ENCODE measurements around the gene CTDSPL.

CTDSPL gene

GRCh38 chr3:37945156-37945806 is 83.6 kb downstream of the CTDSPL start:
- no peak for DNase-seq

GRCh38 chr3:37945807-37946530 is 84.3 kb downstream of the CTDSPL start:
- peak; percentile 41 for DNase-seq

GRCh38 chr3:37946531-37946889 is 84.8 kb downstream of the CTDSPL start:
- no peak for DNase-seq

DNA sequence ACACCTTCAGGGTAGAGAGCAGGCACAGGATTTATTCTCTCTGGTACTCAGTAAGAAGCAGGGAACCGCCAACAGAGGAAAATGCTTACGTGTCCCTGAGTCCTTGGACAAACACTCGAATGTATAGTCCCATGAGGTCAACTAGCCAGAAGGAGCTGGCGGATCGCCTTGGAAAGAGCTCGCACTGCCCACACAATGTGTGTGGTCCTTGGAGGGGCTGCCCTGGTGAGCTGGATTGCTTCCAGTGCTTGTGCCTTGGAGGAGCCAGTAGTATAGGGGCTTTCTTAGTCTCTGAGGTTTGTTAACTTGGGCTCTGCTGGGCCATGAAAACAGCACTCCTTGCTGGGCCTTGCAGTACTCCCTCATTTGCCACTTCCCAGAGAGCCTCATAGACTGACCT is 88.2 kb downstream of the CTDSPL start:
- no peak for DNase-seq

DNA sequence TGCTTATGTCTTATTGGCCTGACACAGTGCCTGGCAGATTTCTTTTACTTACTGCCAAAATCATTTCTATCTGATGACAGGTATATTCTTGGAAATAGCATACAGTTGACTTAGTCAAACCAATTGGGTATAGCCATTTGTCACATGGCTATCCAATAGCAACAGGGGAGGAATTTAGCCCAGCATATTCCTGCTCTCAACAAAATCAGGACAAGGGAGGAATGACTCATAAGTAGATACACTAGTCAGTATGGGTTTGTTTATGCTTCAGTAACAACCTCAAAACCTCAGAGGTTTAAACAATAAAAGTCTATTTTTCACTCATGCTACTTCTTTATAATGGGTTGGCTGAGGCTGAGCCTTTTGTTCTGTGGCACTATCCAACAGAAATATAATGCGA is 90.9 kb downstream of the CTDSPL start:
- DNase-seq, result no peak

GRCh38 chr3:37953226-37953625 is 91.5 kb downstream of the CTDSPL start:
- no peak for DNase-seq

GRCh38 chr3:37953707-37954394 is 92.2 kb downstream of the CTDSPL start:
- no peak for DNase-seq

DNA sequence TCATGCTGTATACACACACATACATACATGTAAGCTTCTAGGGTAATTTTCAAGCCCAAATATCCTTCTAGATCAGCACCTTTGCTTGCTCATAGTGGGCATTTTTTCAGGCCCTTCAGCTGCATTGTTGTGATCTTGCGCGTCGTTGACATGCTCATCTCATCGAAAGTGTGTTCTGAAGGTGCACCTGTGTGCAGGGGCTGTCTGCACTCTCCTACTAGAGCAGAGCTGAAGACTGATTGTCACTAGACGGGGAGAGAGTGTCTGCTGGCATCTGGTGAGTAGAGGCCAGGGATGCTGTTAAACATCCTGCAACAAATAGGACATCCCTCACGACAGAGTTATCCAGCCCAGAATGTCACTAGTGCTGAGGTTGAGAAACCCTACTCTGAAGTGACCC is 93.2 kb downstream of the CTDSPL start:
- no peak for DNase-seq

GRCh38 chr3:37955918-37956707 is 94.4 kb downstream of the CTDSPL start:
- peak; percentile 83 for DNase-seq

DNA sequence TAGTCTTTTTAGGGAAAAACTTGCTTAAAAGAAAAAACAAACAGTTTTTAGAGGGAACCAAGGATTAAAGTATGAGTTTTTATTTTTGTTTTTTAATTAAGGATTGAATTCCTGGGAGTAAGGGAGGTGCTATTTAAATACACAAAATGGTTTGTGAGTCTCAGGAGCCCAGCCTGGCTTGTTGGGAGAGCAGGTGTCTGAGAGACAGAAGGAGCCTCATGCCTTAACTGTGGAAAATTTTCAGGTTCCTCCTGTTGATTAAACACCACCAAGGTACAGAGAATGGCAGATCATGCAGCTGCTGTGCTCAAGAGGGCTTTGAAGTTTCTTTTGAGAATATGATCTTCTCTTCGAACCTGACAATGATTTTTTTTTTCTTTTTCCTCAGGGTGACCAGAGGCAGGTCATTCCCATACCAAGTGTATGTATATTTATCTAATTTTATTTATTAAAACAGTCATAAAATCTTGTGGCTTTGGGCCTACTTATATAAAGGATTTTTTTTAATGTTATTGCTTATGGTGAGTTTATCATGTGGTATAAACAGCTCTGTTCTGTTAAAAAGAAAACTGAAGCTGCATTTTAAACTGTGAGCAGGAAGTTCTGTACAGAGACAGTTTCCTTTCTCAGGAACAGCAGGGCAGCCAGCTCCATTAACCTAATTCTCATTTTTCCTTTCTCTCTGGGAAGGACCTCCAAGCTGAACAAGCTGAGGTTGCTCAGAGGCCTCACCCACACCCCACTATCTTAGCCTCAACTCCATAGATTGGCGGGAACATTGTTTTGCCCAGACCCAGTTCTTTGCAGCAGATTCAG is 95.3 kb downstream of the CTDSPL start:
- peak; percentile 18 for DNase-seq

GRCh38 chr3:37957539-37957936 is 95.9 kb downstream of the CTDSPL start:
- no peak for DNase-seq

DNA sequence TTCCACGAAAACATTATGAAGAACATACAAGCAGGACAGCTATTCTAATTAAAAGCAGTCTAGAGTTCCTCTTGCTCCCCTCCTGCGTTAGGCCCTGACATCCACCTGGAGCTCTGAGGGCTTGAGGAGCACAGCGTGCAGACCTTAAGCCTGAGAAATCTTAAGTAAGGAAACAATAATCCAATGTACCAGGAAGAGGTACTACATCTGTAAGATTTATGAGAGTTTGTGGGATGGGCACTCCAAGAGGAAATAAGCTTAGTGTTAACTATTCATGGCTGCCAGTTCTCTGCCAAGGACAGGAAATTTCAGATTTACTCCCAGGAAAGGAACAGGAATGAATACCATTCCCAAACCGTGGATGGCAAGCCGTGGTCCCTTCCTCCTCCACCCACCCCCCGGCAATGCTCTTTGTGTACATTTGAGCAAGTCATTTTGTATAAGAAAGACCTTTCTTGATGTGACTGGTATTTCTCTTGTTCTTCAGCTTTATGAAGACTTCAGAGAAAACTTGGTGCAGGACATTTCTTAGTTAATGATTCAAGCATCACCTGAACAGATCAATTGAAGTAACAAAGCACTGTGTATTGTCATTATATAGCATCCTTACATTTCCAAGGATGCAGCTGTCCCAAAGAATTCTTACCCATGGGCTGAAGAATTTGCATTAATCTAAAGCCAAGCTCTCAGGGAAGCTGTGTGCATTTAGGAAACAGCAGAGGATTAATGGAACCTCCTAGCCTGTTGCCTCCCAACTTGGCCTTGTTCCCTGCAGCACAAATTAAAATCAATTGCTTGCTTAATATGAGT is 100.1 kb downstream of the CTDSPL start:
- DNase-seq, result no peak

DNA sequence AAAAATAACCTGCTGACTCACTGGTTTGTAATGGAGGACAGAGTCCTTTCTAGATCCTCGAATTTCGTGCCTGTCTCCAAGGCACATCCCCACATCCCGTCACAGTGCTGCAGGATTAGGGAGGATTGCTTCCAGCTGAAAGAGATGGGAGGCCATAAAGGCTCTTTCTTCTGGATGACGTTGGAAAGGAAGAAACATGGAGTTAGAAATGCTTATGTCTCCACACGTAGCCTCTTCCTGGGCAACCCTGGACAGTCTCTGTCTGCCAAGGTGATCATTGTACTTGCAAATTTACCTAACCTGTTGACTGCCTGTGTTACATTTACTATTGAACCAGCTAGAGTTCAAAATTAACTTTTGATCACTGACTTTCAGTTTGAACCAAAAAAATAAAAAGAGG is 101.3 kb downstream of the CTDSPL start:
- no peak for DNase-seq

GRCh38 chr3:37963635-37964034 is 102.0 kb downstream of the CTDSPL start:
- no peak for DNase-seq

DNA sequence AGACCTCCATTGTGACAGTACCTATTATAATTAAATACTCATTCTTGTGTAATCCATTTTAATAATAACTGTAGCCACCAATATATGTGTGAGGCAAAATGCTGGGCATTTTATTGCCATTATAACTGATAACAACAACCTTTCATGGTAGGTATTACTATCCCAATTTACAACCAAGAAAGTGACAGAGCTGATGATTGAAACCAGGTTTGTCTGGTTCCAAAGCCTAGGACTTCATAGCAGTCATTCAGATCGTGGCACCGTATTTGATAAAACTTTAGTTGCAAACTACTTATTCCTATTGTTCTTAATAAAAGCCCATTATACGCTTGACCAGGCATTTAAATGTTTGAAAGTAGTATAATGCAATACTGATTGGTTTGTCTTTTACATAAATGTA is 102.5 kb downstream of the CTDSPL start:
- no peak for DNase-seq

DNA sequence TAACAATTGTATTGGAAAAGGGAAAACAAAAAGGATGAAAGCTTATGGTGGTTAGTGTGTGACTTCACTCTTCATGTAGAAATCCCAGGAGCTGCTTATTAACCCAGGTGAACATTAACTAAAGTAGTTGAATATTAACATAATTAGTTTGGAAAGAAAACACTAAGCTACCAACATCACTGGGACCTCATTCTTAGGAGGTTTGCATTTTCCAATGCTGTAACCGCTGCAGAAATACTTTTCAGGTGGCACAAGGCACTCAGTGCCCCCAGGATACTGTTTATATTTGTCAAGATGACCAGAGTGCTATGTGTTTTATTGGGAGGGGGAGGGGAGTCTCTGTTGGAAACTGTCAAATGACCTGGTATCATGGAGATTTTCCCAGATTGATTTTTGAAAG is 103.0 kb downstream of the CTDSPL start:
- DNase-seq, result no peak

- peak; percentile 60 for DNase-seq
These were observed 105.7 kb downstream of the CTDSPL start for GRCh38 chr3:37967260-37967881.

DNA sequence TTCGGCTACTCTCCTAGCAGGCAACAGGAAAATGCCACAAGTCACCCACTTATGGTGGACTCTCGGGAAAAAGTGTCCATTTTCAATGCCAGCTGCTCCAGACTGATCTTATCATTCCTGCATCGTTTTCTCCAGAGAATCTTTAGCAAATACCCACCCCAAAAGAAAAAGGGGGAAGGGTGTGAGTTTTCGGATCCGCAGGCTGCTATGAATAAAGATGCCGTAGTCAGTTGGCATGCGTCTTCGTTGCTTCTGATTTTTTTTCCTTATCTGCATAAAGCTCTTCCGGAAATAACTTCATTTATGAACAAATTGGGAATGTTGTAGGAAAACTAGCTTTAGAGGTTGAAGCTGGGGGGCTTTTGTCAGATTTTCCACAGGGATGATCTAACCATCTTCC is 106.5 kb downstream of the CTDSPL start:
- DNase-seq, result no peak

- DNase-seq, result no peak
These were observed 107.3 kb downstream of the CTDSPL start for GRCh38 chr3:37968813-37969595.

GRCh38 chr3:37969596-37970100 is 108.0 kb downstream of the CTDSPL start:
- no peak for DNase-seq
